ENCODE measurements around the gene UXT.
"Not testable (repeated sequence)": the region's sequence is repeated elsewhere in the genome, so short reads cannot be mapped to it uniquely, and the experiment has no call there.

The UXT gene

GRCh38 chrX:47611489-47611888 lies 47.5 kb downstream of the UXT start:
- TF ChIP-seq CTCF (IDR thresholded peaks at IDR 0.05; ENCODE audit: low read length, missing control alignments): no peak
- no peak for DNase-seq (ENCODE audit: low read depth)
- no peak overlapping the region for H3K4me3 ChIP-seq (replicated peaks; ENCODE audit: low read depth, low read length)

- DNase-seq (ENCODE audit: low read depth): peak; percentile 59
- no peak overlapping the region for H3K4me3 ChIP-seq (replicated peaks; ENCODE audit: low read depth, low read length)
- TF ChIP-seq CTCF (IDR thresholded peaks at IDR 0.05; ENCODE audit: low read length, missing control alignments): no peak
Observed at GRCh38 chrX:47610511-47610910, 48.5 kb downstream of the UXT start.

- DNase-seq (ENCODE audit: low read depth): peak; percentile 42
- no peak overlapping the region for H3K4me3 ChIP-seq (replicated peaks; ENCODE audit: low read depth, low read length)
- no peak for TF ChIP-seq CTCF (IDR thresholded peaks at IDR 0.05; ENCODE audit: low read length, missing control alignments)
Observed at GRCh38 chrX:47608130-47608810, 50.7 kb downstream of the UXT start.

GRCh38 chrX:47607091-47607490 lies 51.9 kb downstream of the UXT start:
- DNase-seq (ENCODE audit: low read depth): peak; percentile 50
- no peak overlapping the region for H3K4me3 ChIP-seq (replicated peaks; ENCODE audit: low read depth, low read length)
- no peak for TF ChIP-seq CTCF (IDR thresholded peaks at IDR 0.05; ENCODE audit: low read length, missing control alignments)

GRCh38 chrX:47605024-47605423 lies 54.0 kb downstream of the UXT start:
- DNase-seq (ENCODE audit: low read depth): no peak
- no peak for TF ChIP-seq CTCF (IDR thresholded peaks at IDR 0.05; ENCODE audit: low read length, missing control alignments)
- no peak overlapping the region for H3K4me3 ChIP-seq (replicated peaks; ENCODE audit: low read depth, low read length)

- not testable (repeated sequence) for H3K4me3 ChIP-seq (replicated peaks; ENCODE audit: low read depth, low read length); DNase-seq (ENCODE audit: low read depth)
Observed at GRCh38 chrX:47603125-47603524, 55.9 kb downstream of the UXT start.

Data from fibroblast of pulmonary artery (primary cell).